Midbrain (tissue), 1 donor: ENCODE data around the gene TANC1.

Experiments
- DNase-seq: peaks from one replicate; lab custom pipeline; 2025; lab: John Stamatoyannopoulos, UW

Gene TANC1

DNA sequence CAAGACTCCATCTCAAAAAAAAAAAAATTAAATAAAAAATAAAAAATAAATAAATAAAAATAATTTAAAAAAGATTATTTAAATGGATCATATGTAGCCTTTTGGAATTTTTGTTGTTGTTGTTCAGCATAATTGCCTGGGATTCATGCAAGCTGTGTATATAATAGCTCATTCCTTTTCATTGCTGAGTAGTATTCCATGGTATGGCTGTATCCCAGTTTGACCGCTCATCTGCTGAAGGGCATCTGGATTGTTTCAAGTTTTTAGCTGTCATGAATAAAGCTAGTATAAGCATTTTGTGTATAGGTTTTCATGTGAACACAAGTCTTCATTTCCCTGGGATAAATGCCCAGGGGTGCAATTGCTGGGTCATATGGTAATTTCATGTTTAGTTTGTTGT, 6.4 kb upstream of the TANC1 start:
- no peak for DNase-seq

GRCh38 chr2:158963071-158963470, 5.4 kb upstream of the TANC1 start:
- no peak for DNase-seq

GRCh38 chr2:158965107-158965506, 3.3 kb upstream of the TANC1 start:
- no peak for DNase-seq

DNA sequence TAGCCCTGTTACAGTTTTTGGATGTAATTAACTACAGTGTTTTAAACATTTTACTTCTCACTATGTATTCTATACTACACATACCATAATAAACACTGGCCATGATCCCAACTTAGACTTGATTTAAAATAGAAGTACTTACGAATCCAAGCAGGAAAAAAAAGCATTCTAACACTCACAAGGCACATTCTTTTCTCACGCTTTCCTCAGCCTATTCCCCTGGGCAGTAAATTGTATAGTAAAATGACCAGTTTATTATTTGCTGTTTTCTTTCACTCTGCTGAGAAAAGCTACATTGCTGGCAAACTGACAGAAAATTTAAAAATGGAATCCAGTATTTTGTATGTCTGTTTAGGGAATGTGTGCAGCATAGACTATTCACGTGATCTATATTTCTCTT, 2.8 kb upstream of the TANC1 start:
- no peak for DNase-seq

DNA sequence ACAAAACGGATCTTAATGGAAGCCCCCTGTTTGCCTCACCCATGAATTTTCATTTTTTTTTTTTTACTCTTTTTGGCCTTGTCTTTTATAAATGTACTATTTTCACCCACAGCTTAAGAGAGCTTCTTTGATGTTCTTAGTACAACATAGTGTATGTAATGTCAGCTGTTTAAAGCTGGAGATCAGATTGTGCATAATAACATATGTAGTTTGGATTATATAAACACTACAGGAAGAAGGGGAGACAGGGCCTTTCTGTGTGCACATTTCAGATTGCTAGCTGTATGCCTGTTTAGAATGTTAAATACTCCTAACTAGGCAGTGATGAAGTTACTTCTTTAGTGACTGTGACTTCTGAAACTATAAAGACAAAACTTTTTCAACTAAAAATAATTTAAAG, 2.1 kb upstream of the TANC1 start:
- no peak for DNase-seq

DNA sequence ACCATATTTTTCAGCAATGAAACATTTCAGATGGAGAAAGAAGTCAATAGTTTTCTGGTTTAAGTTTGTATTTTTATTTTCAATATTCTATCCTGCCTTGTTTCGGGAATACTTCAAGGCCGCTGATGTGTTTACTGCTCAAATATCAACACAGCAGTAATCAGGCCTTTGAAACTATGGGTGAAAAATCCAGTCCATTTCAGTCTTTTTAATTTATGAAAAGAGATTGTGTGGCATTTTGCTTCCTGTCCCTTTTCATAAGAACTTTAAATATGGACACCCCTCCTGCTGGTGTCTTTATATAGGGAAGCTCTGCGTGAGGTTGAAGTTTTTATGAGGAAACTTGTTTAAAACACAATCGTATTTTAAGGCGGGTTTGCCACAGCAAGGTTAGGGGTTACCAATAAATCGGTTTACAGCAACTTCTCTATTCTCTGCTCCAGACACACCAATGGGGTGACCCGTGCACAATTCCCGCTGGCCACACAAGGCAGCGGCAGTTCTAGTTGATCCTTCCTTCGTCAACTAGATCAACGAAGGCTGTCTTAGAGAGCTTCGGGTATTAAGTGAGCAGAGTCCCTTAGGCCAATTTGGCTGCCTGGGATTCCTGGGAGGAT, 1.2 kb upstream of the TANC1 start:
- DNase-seq, result peak; percentile 85

DNA sequence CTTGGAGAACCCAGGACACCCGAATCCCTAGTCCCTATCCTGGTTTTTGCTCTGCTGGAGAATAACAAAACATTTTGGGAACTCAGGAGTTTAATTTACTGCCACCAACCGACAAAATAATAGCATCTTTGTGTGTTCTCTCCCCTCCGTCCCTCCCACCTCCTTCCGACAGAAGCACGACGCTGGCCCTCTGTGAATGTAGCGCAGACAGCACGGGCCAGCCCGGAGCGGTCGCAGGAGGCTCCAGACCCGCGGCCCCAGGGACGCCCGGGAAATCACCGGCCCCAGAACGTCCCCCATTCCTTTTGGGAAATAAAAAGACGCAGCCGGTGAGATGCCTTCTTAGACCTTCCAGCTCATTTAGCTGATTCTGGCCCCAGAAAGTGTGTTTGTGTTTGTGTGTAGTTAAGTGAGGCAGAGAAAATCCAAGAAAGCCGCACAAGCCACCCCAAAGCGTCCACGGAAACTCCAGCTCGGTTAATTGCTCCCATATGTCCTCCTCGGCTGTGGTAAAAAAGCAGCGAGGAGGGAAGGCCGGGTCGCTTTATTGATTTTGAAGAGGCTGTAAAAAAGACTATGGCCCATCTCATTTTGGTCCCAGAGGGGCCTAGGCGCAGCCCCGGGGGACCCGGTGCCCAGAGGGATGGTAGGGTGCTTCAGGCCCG, 577 bp upstream of the TANC1 start:
- peak; percentile 85 for DNase-seq

DNA sequence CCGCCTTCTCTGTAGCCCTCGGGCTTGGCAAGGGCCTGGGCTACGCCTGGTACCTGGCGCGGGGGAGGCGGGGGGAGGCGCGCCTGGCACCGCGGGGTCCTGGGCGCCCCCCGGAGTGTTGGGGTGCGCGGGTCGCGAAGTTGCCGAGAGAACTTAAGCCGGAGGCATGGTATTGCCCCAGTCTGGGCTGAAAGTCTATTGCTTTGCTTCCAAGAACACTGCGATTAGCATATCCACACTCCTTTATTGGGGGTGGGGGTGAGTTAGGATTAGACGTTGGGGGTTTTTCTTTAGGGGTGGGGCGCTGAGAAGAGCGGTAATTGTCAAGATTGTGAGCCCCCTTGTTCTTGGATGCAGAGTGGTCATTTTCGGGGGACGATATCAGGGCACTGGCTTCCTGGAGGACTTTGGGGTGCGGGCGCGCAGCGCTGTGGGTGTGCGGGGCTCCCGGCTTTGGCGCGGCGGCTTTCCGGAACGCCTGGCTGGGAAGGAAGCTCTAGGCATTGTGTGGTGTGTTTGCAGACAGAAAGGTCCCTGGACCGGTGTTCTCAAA, 798 bp downstream of the TANC1 start:
- DNase-seq, result no peak

GRCh38 chr2:158969715-158970240, 1.3 kb downstream of the TANC1 start:
- DNase-seq, result peak; percentile 68

DNA sequence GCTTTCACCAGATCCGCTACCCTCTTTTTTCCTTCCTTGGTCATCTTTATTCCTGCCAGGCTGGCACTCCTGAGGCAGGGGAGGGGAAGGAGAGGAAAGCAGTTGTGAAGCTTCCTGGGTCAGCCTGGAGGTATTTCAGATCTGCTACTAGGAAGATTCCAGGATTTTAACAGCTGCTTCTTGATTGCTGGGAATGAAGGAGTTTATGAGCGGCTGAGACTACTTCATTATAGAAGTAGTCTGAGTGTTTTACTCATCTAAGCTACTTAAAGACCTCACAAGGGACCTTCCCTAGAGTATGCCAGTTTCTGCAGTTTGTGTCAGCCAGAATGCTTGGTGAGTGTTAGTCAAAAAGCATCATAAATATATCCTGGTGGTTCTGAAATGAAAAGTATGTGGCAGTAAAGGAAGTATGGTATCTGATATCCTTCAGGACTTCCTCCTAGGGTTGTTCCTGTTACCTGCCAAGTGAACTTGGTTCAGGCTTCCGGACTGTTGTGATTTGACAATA, 1.9 kb downstream of the TANC1 start:
- no peak for DNase-seq

- no peak for DNase-seq
Measured at GRCh38 chr2:158973116-158973956, 4.9 kb downstream of the TANC1 start.

- no peak for DNase-seq
Measured at GRCh38 chr2:158975271-158975921, 7.0 kb downstream of the TANC1 start.

DNA sequence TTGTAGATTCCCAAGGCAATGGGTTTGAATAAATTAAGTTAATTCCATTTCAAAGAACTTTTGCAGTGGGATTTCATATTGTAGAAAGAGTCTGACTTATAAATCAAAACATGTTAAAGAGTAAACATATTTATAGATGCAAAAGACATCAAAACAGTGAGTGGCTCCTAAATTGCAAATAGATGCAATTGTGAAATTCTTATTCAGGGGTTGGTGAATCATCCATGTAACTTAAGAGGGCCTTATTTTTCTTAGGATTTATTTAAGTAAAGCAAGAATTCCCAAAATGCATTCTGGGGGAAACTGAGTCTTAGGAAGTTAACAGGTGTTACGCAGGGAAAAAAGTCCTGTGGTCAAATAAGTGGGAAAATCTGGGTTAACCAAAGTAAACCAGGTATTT, 11.3 kb downstream of the TANC1 start:
- DNase-seq, result no peak

GRCh38 chr2:158984604-158985135, 16.2 kb downstream of the TANC1 start:
- DNase-seq, result no peak

DNA sequence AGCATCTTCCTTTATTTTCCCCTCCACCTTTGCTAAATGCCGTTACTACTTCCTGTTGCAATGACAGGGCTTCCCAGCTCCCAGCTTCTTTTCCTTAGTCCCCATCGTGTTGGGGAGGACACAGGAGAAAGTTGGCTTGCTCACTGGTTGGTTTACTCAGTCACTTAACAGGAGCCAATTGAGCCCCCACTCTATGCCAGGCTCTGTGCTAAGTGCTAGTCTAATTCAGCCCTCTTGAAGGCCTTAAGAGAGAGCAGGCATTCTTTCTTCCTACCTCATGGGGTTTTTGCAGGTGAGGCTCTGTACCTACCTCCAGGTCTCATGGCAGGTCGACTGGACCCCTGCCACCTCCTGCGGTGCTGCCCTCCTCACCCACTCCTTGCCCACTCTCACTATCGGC, 20.1 kb downstream of the TANC1 start:
- DNase-seq, result no peak

DNA sequence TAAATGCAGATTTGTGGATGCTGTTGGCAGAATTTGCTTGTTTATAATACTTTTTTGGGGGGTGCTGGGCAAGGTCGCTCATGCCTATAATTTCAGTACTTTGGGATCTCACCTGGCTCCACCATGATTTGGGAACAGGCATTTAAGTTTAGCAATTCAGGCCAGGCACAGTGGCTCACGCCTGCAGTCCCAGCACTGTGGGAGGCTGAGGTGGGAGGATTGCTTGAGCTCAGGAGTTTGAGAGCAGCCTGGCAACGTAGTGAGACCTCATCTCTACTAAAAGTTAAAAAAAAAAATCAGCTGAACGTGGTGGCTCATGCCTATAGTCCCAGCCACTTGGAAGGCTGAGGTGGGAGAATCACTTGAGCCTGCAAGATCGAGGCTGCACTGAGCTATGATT, 20.7 kb downstream of the TANC1 start:
- no peak for DNase-seq

DNA sequence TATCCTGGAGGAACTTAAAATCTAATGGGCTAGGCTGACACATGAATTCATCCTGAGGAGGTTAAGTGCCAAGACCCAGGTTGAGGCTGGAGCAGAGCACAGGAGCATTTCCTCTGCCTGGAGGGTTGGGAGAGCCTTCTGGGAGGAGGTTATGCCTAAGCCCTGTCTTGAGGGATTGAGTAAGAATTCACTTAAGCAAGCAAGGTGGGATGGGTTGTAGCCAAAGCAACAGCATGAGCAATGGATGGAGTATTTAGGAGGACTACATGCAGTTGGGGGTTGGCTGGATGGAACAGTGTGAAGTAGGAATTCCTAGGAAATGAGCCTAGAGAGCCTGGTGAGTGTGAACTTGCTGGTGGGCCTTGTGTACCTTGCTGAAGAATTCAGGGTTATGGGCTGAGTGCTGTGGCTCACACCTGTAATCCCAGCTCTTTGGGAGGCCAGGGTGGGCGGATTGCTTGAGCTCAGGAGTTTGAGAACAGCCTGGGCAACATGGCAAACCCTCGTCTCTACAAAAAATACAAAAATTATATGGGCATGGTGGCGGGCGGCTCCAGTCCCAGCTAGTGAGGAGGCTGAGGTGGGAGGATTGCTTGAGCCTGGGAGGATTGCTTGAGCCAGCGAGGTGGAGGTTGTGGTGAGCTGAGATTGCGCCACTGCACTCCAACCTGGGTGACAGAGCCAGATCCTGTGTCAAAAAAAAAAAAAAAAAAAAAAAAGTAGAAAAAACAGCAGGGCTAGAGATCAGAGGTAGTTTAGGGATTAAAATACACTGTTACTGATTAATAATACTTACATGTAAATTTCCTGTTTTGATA, 22.2 kb downstream of the TANC1 start:
- no peak for DNase-seq

- DNase-seq, result no peak
Measured at GRCh38 chr2:158993030-158993429, 24.6 kb downstream of the TANC1 start.

GRCh38 chr2:158993721-158994587, 25.5 kb downstream of the TANC1 start:
- DNase-seq, result no peak
